T-helper 2 cell treated with Interferon-gamma antibody and Interleukin-4, amounts not matched to agents 5 μg/mL and 100 μg/mL, for 36 hours (primary cell): ENCODE measurements around the gene PCGF1.

Experiments used
- DNase-seq: peaks from one replicate; pipeline ENCODE4 v3.0.0; 2021; ENCODE audit warnings: low spot score
- H3K27ac Mint-ChIP-seq: one replicate; pipeline ENCODE4 v1.8.0; 2021; ENCODE audit warnings: mild to moderate bottlenecking, mixed read lengths
- H3K27me3 Mint-ChIP-seq: one replicate; pipeline ENCODE4 v1.8.0; 2021; ENCODE audit warnings: low read depth, mixed read lengths
- H3K36me3 Mint-ChIP-seq: one replicate; pipeline ENCODE4 v1.8.0; 2021; ENCODE audit warnings: low read depth, mixed read lengths
- H3K4me1 Mint-ChIP-seq: one replicate; pipeline ENCODE4 v1.8.0; 2021; ENCODE audit warnings: low read depth, mixed read lengths
- H3K4me3 Mint-ChIP-seq: one replicate; pipeline ENCODE4 v1.8.0; 2022; ENCODE audit warnings: mild to moderate bottlenecking, moderate library complexity, mixed read lengths
- H3K9me3 Mint-ChIP-seq: one replicate; pipeline ENCODE4 v1.8.0; 2021; ENCODE audit warnings: mixed read lengths

The PCGF1 gene

GRCh38 chr2:74515271-74515980 is 7.9 kb upstream of the PCGF1 start:
- Mint-ChIP-seq H3K36me3 (peaks cover 8% of the 10 kb centered on the region), H3K4me1 (peaks cover 24% of the 10 kb centered on the region), H3K9me3 (no peaks in the 10 kb centered on the region), H3K4me3 (peak overlapping the region; percentile 82), H3K27me3 (peaks cover 80% of the 10 kb centered on the region), H3K27ac (peak overlapping the region; percentile 49)
- DNase-seq = no peak

- Mint-ChIP-seq H3K27ac (no peak within 1 kb of the TSS), H3K4me3 (peak within 1 kb of the TSS; percentile 82), H3K36me3 (peaks cover 8% of the 10 kb centered on the region), H3K4me1 (peaks cover 27% of the 10 kb centered on the region), H3K27me3 (peaks cover 77% of the 10 kb centered on the region), H3K9me3 (no peaks in the 10 kb centered on the region)
- DNase-seq = no peak
These were observed 7.1 kb upstream of the PCGF1 start, which contains the start of gene TLX2 for GRCh38 chr2:74514368-74515270. Gene TLX2, plus strand, starts transcription at chr2:74514450. Its CDS starts 357 bp downstream, at chr2:74514807.

- H3K9me3 Mint-ChIP-seq = no peaks in the 10 kb centered on the region
- no peak for DNase-seq
- peaks cover 8% of the 10 kb centered on the region for H3K36me3 Mint-ChIP-seq
- H3K27me3 Mint-ChIP-seq = peaks cover 69% of the 10 kb centered on the region
- H3K27ac Mint-ChIP-seq = no peak overlapping the region
- H3K4me3 Mint-ChIP-seq = peak overlapping the region; percentile 55
- peaks cover 28% of the 10 kb centered on the region for H3K4me1 Mint-ChIP-seq
These were observed 6.3 kb upstream of the PCGF1 start for GRCh38 chr2:74513605-74514367.

GRCh38 chr2:74512744-74513604 is 5.5 kb upstream of the PCGF1 start:
- H3K4me3 Mint-ChIP-seq = peak overlapping the region; percentile 55
- peaks cover 8% of the 10 kb centered on the region for H3K36me3 Mint-ChIP-seq
- peaks cover 64% of the 10 kb centered on the region for H3K27me3 Mint-ChIP-seq
- H3K27ac Mint-ChIP-seq = no peak overlapping the region
- no peak for DNase-seq
- H3K4me1 Mint-ChIP-seq = peaks cover 35% of the 10 kb centered on the region
- H3K9me3 Mint-ChIP-seq = no peaks in the 10 kb centered on the region

GRCh38 chr2:74511104-74511989 is 3.9 kb upstream of the PCGF1 start:
- Mint-ChIP-seq H3K4me3 (no peak overlapping the region), H3K27ac (no peak overlapping the region), H3K27me3 (peaks cover 48% of the 10 kb centered on the region), H3K9me3 (no peaks in the 10 kb centered on the region), H3K4me1 (peaks cover 32% of the 10 kb centered on the region), H3K36me3 (peaks cover 7% of the 10 kb centered on the region)
- no peak for DNase-seq

- no peak for DNase-seq
- H3K4me1 Mint-ChIP-seq = peaks cover 34% of the 10 kb centered on the region
- peaks cover 41% of the 10 kb centered on the region for H3K27me3 Mint-ChIP-seq
- no peak overlapping the region for H3K27ac Mint-ChIP-seq
- H3K9me3 Mint-ChIP-seq = no peaks in the 10 kb centered on the region
- no peak overlapping the region for H3K4me3 Mint-ChIP-seq
- H3K36me3 Mint-ChIP-seq = peaks cover 12% of the 10 kb centered on the region
These were observed 2.8 kb upstream of the PCGF1 start for GRCh38 chr2:74510272-74510671.

- Mint-ChIP-seq H3K27ac (peak overlapping the region; percentile 99), H3K27me3 (peaks cover 29% of the 10 kb centered on the region), H3K9me3 (no peaks in the 10 kb centered on the region), H3K4me3 (peak overlapping the region; percentile 96), H3K36me3 (peaks cover 23% of the 10 kb centered on the region), H3K4me1 (peaks cover 41% of the 10 kb centered on the region)
- DNase-seq = no peak
These were observed 528 bp upstream of the PCGF1 start for GRCh38 chr2:74507926-74508520.

GRCh38 chr2:74505448-74506246 is 1.8 kb downstream of the PCGF1 start:
- DNase-seq = no peak
- Mint-ChIP-seq H3K4me3 (peak overlapping the region; percentile 47), H3K36me3 (peaks cover 26% of the 10 kb centered on the region), H3K27me3 (peaks cover 30% of the 10 kb centered on the region), H3K27ac (no peak overlapping the region), H3K9me3 (no peaks in the 10 kb centered on the region), H3K4me1 (peaks cover 41% of the 10 kb centered on the region)

GRCh38 chr2:74504591-74504990 is 2.9 kb downstream of the PCGF1 start:
- H3K27me3 Mint-ChIP-seq = peaks cover 32% of the 10 kb centered on the region
- peak overlapping the region; percentile 35 for H3K4me3 Mint-ChIP-seq
- H3K36me3 Mint-ChIP-seq = peaks cover 31% of the 10 kb centered on the region
- H3K9me3 Mint-ChIP-seq = no peaks in the 10 kb centered on the region
- no peak for DNase-seq
- peaks cover 36% of the 10 kb centered on the region for H3K4me1 Mint-ChIP-seq
- H3K27ac Mint-ChIP-seq = no peak overlapping the region

GRCh38 chr2:74503506-74504475 is 3.7 kb downstream of the PCGF1 start:
- Mint-ChIP-seq H3K27me3 (peaks cover 36% of the 10 kb centered on the region), H3K4me3 (peak overlapping the region; percentile 74), H3K4me1 (peaks cover 40% of the 10 kb centered on the region), H3K27ac (peak overlapping the region; percentile 37), H3K36me3 (peaks cover 31% of the 10 kb centered on the region), H3K9me3 (no peaks in the 10 kb centered on the region)
- no peak for DNase-seq
